Parathyroid adenoma (tissue), 2 donors: Measurements from ENCODE around the gene ZCCHC4.

Experiments used
- H2AFZ ChIP-seq: fragments of 300-600 bp; sonication (generic); one replicate; pipeline ENCODE4 v1.7.0; 2017; ENCODE audit warnings: antibody characterized with exemption, mild to moderate bottlenecking
- H3K27ac ChIP-seq: fragments of 300-600 bp; sonication (generic); one replicate; pipeline ENCODE4 v1.7.0; 2017
- H3K27me3 ChIP-seq: fragments of 300-600 bp; sonication (generic); one replicate; pipeline ENCODE4 v1.7.0; 2017; ENCODE audit warnings: low read length; ENCODE audit not compliant: control insufficient read depth, insufficient read depth
- H3K36me3 ChIP-seq: fragments of 300-600 bp; sonication (generic); one replicate; pipeline ENCODE4 v1.7.0; 2017; ENCODE audit warnings: low read length; ENCODE audit not compliant: control insufficient read depth, insufficient read depth
- H3K4me1 ChIP-seq: fragments of 300-600 bp; sonication (generic); one replicate; pipeline ENCODE4 v1.7.0; 2017; ENCODE audit warnings: control low read depth
- H3K4me2 ChIP-seq: fragments of 300-600 bp; sonication (generic); one replicate; pipeline ENCODE4 v1.7.0; 2017; ENCODE audit warnings: low read length
- H3K4me3 ChIP-seq: fragments of 300-600 bp; sonication (generic); one replicate; pipeline ENCODE4 v1.7.0; 2017; ENCODE audit warnings: low read depth, low read length
- H3K79me2 ChIP-seq: fragments of 300-600 bp; sonication (generic); one replicate; pipeline ENCODE4 v1.7.0; 2017; ENCODE audit warnings: control low read depth
- H3K9ac ChIP-seq: fragments of 300-600 bp; sonication (generic); one replicate; pipeline ENCODE4 v1.7.0; 2017; ENCODE audit warnings: mild to moderate bottlenecking
- H3K9me3 ChIP-seq: fragments of 300-600 bp; sonication (generic); one replicate; pipeline ENCODE4 v1.7.0; 2017; ENCODE audit warnings: low read length; ENCODE audit not compliant: control insufficient read depth
- TF ChIP-seq, protein P1 (sequence below): fragments of 300-600 bp; sonication (generic); IDR thresholded peaks from one replicate; pipeline ENCODE4 v1.7.0; 2017; ENCODE audit warnings: antibody characterized with exemption, mild to moderate bottlenecking
- donor health status: primary hyperparathyroidism.

ZCCHC4 gene

DNA sequence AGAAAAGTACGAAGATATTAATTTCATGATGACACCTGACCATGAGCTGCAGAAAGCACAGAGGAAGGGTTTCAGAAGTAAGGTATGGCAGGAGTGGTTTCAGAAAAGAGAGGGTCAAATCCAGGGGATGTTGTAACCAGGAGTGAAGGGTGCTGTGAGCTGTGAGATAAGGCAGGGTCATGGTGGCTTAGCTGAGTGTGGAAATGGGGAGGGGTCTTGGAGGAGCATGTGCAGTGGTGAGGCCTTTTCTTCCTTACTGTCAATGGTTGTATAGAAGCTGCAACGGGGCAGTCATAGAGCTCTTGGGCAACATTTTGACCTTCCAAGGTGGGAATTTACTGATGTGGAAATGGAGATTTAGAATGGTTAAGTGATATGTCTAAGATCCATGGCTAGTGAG lies 67.0 kb downstream of the ZCCHC4 start:
- no peaks in the 10 kb centered on the region for H3K36me3 ChIP-seq
- H3K4me3 ChIP-seq = no peak overlapping the region
- H3K27ac ChIP-seq = no peak overlapping the region
- TF ChIP-seq, protein P1, sequence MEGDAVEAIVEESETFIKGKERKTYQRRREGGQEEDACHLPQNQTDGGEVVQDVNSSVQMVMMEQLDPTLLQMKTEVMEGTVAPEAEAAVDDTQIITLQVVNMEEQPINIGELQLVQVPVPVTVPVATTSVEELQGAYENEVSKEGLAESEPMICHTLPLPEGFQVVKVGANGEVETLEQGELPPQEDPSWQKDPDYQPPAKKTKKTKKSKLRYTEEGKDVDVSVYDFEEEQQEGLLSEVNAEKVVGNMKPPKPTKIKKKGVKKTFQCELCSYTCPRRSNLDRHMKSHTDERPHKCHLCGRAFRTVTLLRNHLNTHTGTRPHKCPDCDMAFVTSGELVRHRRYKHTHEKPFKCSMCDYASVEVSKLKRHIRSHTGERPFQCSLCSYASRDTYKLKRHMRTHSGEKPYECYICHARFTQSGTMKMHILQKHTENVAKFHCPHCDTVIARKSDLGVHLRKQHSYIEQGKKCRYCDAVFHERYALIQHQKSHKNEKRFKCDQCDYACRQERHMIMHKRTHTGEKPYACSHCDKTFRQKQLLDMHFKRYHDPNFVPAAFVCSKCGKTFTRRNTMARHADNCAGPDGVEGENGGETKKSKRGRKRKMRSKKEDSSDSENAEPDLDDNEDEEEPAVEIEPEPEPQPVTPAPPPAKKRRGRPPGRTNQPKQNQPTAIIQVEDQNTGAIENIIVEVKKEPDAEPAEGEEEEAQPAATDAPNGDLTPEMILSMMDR = no peak
- no peaks in the 10 kb centered on the region for H3K27me3 ChIP-seq
- H3K9me3 ChIP-seq = no peaks in the 10 kb centered on the region
- H3K79me2 ChIP-seq = no peaks in the 10 kb centered on the region
- H2AFZ ChIP-seq = no peak overlapping the region
- H3K9ac ChIP-seq = no peak overlapping the region
- no peak overlapping the region for H3K4me2 ChIP-seq
- H3K4me1 ChIP-seq = peaks cover 2% of the 10 kb centered on the region

DNA sequence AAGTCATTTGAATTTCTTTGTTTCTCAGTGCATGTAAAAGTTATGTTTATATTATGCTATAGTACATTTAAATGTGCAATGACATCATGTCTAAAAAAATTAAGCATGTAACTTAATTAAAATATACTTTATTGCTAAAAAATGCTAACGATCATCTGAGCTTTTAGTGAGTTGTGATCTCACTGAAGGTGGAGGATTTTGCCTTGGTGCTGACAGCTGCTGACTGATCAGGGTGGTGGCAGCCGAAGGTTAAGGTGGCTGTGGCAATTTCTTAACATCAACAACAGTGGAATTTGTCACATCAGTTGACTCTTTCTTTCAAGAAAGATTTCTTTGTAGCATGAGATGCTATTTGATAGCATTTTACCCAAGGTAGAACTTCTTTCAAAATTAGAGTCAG lies 71.1 kb downstream of the ZCCHC4 start:
- TF ChIP-seq, protein P1 = no peak

DNA sequence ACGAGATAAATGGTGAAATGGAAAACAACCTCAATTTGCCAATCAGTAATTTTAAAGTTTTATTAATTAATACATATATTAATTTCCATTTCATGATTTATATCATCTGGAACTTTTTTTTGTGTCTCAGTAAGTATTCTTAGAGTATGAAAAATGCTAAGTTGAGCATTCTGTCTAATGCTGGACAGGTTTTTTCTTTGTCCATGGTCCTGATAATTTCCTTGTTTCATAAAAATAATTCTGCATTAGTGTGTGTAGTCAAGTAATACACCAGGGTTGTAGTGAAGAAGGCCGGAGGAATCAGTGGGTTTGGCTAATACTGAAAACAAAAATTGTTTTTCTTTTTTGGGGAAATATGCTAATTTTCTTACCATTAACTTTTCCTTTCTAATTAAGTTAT lies 74.4 kb downstream of the ZCCHC4 start:
- no peak overlapping the region for H3K9ac ChIP-seq
- no peaks in the 10 kb centered on the region for H3K27me3 ChIP-seq
- TF ChIP-seq, protein P1 = no peak
- no peak overlapping the region for H3K27ac ChIP-seq
- no peaks in the 10 kb centered on the region for H3K9me3 ChIP-seq
- no peak overlapping the region for H3K4me3 ChIP-seq
- no peaks in the 10 kb centered on the region for H3K4me1 ChIP-seq
- no peak overlapping the region for H2AFZ ChIP-seq
- H3K36me3 ChIP-seq = no peaks in the 10 kb centered on the region
- no peaks in the 10 kb centered on the region for H3K79me2 ChIP-seq
- no peak overlapping the region for H3K4me2 ChIP-seq

More for the DNA sequence above, 71.1 kb downstream of the ZCCHC4 start:
- Histone ChIP-seq H3K79me2 (no peaks in the 10 kb centered on the region), H2AFZ (no peak overlapping the region), H3K9me3 (no peaks in the 10 kb centered on the region), H3K9ac (no peak overlapping the region), H3K4me2 (no peak overlapping the region), H3K36me3 (no peaks in the 10 kb centered on the region), H3K27me3 (no peaks in the 10 kb centered on the region), H3K4me1 (no peaks in the 10 kb centered on the region), H3K27ac (no peak overlapping the region), H3K4me3 (no peak overlapping the region)

DNA sequence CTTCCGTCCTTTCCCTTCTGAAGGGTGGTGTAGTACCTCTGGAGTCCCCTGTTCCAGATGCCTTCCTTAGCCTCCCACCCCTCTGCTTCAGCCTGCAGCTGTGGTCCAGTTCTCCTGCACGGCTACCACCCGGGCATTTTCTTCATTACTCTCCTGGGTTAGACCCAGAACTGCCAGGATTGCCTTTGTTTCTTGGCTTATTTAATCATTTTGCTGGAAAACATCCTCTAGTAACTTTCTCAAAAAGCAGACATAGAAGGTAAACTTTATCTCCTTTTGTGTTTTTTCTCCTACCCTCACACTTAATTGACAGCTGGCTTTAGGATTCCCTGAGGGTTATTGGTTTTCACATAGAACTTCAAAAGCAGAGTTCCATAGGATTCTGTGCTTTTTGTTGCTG lies 84.7 kb downstream of the ZCCHC4 start:
- H3K9me3 ChIP-seq = no peaks in the 10 kb centered on the region
- no peak overlapping the region for H2AFZ ChIP-seq
- no peaks in the 10 kb centered on the region for H3K4me1 ChIP-seq
- H3K4me3 ChIP-seq = no peak overlapping the region
- H3K27ac ChIP-seq = no peak overlapping the region
- no peak overlapping the region for H3K4me2 ChIP-seq
- no peaks in the 10 kb centered on the region for H3K27me3 ChIP-seq
- no peaks in the 10 kb centered on the region for H3K79me2 ChIP-seq
- TF ChIP-seq, protein P1 = no peak
- peaks cover 2% of the 10 kb centered on the region for H3K36me3 ChIP-seq
- H3K9ac ChIP-seq = no peak overlapping the region

DNA sequence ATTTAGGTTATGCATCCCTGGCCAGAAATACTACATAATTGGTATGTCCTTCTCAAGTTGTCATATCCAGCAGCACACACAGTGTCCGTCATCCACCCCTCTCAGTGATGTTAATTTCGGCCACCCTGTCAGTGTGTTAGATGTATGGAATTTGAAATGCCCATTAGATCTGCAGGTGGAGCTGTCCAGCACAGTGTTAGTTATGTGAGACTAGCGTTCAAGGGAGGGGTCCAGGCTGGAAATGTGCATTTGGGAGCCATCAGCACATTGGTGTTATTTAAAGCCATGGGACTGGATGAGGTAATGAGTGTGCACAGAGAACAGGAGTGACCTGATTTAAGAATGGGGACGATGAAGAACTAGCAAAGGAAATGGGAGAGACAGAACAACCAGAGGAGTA lies 86.9 kb downstream of the ZCCHC4 start:
- Histone ChIP-seq H3K27me3 (no peaks in the 10 kb centered on the region), H3K27ac (no peak overlapping the region), H3K79me2 (no peaks in the 10 kb centered on the region), H3K36me3 (peaks cover 2% of the 10 kb centered on the region), H2AFZ (no peak overlapping the region), H3K4me3 (no peak overlapping the region), H3K9ac (no peak overlapping the region), H3K4me1 (no peaks in the 10 kb centered on the region), H3K4me2 (no peak overlapping the region), H3K9me3 (no peaks in the 10 kb centered on the region)
- TF ChIP-seq, protein P1 = no peak
